Stimulated activated CD4-positive, alpha-beta T cell treated with anti-CD3 and anti-CD28 coated beads, Interleukin-2, amount 100 ng/mL, for 4 hours (primary cell): ENCODE data around the gene NUMA1.

Experiments
- DNase-seq: peaks from one replicate; pipeline ENCODE4 v3.0.0-alpha.2; 2020; ENCODE audit warnings: low read depth

Gene NUMA1

DNA sequence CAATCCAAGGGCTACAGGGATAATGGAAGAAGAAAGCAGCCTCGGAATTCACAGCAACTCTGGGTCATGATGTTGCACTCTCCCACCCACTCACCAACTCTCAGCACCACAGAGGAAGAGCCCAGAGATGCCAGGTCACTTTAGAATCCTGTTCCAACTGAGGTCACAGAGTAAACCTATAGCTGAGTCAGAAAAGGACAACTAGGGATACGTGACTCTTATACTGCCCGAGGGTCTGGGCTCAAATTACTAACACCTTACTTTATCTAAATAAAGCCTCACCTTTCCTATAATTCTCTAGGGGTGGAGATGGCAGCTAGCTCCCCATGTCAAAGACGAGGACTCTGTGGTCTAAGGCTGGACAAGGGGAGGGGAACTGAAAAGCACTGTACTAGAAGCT is 57.0 kb downstream of the NUMA1 start:
- no peak for DNase-seq

DNA sequence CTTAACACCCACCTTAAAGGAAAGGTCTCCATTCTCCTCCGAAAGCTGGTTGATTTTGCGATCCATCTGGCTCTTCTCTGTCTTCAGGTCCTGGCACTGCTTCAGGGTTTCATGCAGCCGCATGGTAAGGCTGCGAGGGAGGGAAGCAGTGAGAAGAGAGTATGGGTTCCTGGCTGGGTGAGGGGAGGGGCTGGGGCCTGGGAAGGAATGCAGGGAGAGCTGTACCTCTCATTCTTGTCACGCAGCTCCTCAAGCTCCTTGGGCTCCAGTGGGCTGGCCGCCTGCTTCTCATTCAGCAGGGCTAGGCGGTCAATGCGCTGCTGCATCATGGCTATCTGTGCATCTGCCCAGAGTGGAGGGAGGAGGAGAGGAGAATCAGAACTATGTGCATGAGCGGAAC is 62.2 kb downstream of the NUMA1 start:
- no peak for DNase-seq

DNA sequence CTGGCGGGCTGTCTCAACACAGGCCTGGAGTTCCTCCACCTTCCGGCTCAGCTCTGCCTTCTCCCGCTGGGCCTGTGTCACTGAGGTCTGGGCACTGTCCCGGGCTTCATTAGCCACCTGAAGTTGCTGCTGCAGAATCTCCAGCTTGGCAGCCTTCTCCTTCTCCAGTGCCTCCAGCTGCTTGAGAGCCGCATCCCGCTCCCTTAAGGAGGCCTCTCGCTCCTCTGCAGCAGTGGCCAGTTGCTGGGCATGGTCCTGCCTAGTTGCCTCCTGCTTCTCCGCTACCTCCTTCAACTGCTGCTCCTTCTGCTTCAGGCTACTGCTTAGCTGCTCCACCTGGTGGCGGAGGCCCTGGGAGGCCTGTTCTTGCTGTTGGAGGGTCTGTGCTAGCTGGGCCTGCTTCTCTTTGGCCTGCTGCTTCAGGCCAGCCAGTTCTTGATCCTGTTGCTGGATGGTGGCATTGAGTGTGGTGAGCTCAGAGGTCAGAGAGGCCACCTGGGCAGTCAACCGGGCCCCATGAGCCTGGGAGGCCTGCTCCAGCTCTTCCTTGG is 64.8 kb downstream of the NUMA1 start:
- no peak for DNase-seq

DNA sequence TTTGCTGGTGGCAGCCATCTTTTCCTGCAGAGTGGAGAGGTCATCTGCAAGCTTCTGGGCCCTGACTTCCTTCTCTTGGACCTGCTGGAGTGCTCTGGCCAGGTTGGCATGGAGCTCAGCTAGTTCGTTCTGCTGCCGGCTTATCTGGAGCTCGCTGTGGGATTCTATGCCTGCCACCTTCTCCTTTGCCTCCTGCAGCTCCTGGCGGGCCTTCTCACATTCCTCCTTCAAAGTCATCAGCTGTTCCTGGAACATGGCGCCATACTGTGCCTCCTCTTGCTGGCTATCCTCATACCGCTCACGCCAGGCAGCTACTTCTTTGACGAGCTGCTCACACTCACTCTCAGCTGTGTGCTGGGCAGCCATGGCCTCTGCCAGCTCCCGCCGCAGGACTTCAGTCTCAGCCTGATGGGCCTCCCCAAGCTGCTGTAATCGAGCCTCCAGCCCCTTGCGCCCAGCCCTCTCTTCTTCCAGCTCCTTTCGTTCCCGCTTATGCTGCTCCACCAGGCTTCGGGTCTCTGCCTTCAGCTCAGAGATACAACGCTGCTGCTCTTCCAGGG is 65.5 kb downstream of the NUMA1 start:
- no peak for DNase-seq

DNA sequence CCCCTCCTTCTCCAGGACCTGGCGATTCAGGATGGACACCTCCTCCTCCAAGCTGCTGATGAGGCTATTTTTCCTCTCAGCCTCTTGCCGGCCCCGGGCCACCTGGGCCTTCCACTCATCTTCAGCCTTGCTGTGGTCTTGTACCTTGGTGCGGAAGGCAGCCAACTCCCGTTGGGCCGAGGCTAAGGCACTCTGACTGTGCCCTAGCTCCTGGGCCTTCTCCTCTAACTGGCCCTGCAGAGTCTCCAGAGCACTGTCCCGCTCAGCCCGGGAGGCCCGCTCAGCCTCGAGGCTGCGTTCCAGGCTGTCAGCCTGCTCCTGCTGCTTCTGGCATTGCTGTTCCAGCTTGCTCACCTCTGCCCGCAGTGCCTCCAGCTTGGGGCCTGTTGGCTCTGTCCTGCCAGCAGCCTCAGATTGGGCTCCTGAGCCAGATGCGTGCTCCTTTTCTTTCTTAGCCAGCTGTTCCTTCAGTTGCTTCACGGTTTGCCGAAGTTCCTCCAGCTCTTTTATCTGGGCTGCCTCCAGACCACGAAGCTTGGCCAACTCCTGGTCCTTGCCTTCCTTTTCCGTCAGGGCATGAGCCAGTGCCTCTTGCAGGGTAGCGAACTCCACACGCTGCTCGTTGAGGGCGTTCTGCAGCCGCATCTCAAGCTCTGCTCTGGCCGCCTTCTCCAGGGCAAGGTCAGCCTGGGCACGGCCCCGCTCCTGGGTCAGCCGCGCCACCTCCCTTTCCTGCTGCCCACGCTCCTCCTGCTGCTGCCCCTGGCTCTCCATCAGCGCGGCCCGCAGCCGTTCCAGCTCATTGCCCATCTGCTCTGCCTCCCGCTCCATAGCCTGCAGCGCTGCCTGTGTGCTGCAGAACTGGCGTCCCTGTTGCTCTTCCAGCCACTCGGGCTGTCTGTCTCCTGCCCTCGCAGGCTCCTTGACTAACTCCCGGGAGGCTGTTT is 66.3 kb downstream of the NUMA1 start:
- no peak for DNase-seq

DNA sequence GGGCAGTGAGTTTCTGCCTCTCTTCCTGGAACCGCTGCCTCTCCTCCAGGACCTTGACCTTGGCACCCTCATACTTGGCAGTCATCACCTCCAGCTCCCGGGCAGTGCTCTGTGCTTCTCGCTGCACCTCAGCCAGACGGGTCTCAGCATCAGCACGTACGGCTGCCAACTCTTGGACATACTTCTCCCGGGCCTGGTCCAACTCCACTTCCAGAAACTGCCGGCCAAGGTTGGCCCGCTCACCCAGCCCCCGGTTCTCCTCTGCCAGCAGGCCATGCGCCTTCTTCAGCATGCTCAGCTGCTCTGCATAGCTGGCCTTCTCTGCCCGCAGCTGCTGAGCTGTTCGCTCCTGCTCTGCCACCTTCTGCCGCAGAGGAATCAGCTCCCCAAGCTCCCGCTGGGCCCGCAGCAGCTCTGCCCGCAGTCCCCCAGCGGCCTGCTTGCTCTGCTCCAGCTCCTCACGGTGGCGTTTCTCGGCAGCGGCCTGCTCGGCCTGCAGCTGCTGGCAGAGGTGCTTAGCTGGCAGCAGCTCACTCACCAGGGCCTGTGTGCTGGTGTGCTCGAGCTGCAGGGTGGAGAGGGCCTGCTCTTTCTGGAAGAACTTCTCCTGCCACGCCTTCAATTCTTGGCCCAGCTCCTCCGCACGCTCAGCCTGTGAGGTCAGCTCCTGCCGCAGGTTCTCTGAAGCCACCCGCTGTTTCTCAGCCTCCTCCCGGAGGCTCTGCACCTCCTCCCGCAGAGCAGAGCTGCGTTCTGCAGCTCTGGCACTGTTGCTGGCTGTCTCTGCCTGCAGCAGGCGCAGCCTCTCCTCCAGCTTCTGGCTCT is 67.2 kb downstream of the NUMA1 start:
- DNase-seq, result no peak

DNA sequence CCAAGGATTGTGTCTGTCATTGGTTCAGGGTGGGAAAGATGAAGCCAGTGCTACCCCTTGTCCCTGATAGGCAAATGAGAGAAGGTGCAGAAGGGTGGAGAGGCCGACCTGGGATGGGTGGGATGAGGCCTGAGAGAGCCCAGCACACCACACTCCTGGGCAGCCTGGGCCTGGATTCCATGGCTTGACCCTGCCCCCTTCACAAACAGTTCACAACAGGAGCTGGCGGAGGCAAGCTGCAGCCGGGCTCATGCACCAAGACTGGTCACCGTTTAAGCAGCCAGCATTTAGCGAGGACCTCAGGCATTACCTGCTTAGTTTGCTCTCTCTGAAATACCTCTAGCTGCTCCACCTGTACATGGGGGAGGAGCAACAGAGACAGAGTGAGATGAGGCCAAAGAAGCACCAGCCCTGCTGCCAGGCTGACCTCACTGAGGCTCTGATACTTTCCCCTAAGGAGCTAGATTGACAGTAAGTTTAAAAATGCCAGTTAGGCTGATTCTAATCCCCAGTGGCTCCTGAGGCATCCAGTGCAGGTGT is 68.2 kb downstream of the NUMA1 start:
- DNase-seq, result no peak

DNA sequence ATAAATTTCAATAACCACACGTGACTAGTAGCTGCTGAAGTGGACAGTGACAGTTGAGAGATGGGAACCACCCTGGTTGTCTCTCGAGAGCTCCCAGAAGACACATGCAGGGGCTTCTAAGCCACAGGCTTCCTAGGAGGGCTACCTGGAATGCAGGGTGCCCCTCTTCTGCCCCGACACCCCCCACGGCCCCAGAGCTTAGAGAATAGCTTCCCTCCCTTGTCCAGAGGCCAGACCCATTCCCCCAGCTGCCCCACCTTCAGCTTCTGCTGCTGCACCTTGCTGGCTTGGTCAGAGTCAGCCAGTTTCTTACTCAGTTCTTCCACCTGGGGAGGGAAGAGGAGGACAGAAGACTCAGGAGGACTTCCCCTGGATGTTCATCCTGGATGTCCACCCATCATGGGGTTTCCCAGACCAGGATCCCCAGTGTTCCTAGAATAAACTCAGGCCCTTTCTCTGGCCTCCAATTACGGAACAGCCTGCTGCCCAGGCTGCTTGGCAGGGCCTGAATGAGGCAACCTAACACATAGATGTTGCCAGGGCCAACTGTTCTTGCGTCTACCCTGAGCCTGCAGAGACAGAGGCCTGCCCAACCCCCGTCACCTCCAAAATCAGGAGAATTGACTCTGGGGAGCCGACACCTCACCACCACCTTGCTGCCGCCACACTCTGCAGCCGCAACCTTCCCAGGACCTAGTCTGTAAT is 69.7 kb downstream of the NUMA1 start:
- DNase-seq, result no peak

DNA sequence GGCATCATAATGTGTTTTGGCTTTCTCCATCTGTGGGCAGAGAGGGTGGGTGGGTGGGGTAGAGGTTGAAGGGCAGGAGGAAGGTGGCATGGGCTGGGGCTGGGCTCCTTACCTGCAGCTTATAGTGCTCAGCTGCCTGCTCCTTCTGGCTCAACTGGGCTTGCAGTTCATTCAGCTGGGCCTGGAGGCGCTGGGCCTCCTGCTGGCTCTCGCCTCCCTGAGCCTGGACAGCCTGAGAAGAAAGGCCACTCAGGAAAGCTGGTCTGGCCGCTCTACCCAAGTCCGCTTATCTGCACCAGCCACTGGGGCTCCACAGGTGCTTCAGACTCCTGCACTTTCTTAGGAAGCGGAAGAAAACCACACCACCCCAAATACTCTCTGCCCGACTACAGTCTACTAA is 71.2 kb downstream of the NUMA1 start:
- no peak for DNase-seq

DNA sequence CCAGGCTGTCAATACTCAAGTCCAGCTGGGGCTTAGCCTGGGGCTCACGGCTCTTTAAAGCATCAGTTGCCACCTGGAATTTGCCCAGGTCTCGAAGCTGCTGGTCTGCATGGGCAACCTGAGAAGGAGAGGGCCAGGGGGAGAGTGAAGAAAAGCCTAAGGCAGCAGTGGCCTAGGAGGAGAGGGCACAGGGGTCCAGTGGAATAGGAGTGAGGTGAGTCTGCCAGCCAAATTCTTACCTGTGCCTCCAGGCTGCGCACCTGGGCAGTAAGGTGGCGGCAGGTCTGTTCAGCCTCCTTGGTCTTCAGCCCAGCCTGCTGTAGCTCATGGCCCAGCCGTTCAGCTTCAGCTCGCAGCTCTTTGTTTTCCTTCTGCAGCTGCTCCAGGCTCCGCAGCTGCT is 71.6 kb downstream of the NUMA1 start:
- DNase-seq, result no peak

DNA sequence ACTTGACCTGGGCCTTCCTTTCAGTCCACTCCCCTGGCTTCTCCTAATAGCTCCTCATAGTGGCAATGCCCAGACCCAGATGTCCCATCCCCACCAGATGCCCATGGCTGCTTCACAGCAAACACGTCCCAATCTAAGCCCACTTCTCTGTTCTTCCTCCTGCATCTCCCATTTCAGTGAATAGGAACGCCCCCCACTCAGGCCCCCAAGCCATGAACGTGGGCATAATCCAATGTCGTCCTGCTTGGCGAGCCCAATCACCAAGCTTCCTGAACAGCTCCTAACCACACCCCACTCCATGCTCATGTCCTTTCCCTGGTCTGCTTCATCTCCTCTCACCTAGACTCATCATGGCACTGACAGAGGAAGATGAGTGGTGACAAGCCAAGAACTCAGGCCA is 72.8 kb downstream of the NUMA1 start:
- no peak for DNase-seq

DNA sequence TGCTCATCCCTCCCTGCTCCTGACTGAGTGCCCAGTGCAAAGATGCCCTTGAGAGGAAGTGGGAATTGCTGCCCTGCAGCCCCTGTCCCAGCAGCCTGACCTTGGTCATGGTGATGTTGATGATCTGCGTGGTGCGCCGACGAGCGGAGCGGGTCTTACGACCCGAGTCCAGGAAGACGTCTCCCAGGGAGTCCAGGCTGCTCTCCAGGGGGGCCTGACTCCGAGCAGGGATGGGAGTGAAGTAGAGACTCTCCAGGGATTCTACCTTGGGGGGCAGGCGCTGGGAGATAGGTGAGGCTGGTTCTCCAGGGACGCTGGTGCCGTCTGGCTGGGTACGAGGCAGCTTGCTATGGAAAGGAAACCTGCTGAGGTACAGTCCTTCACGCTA is 73.3 kb downstream of the NUMA1 start:
- DNase-seq, result no peak

DNA sequence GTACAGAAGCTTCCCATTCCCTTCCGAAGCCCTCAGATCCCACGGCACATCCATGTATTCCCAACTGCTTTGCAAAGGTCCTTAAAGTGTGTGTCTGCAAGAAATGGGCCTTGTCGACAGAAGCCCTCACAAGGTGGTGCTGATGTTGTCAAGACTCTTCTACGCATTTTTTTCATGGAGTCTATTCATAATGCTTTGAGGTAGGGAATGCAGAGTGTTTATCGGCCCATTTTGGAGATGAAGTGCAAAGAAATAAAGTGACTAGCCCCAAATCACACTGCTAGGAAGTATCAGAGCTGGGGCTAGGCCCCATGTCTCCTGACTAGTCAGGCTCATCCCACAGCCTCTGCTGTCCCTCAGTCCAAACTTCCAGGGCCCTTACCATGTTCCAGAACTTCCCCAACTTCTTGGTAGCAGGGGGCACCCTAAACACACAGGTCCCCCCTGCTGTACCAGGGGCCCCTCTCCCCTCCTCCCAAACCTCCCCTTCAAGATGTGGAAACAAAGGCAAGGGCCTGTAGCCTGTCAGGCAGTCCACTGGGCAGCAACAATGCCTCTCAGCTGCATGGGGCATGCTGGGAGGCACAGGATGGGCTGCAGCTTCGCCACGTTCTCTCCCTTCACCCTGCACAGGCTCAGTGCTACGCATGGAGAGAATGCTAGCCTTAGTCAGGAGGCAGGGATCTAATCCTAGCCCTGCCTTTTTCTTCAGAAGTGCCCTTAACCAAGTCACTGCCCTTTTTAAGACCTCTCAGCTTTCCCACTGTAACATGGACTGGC is 73.8 kb downstream of the NUMA1 start:
- DNase-seq, result no peak

DNA sequence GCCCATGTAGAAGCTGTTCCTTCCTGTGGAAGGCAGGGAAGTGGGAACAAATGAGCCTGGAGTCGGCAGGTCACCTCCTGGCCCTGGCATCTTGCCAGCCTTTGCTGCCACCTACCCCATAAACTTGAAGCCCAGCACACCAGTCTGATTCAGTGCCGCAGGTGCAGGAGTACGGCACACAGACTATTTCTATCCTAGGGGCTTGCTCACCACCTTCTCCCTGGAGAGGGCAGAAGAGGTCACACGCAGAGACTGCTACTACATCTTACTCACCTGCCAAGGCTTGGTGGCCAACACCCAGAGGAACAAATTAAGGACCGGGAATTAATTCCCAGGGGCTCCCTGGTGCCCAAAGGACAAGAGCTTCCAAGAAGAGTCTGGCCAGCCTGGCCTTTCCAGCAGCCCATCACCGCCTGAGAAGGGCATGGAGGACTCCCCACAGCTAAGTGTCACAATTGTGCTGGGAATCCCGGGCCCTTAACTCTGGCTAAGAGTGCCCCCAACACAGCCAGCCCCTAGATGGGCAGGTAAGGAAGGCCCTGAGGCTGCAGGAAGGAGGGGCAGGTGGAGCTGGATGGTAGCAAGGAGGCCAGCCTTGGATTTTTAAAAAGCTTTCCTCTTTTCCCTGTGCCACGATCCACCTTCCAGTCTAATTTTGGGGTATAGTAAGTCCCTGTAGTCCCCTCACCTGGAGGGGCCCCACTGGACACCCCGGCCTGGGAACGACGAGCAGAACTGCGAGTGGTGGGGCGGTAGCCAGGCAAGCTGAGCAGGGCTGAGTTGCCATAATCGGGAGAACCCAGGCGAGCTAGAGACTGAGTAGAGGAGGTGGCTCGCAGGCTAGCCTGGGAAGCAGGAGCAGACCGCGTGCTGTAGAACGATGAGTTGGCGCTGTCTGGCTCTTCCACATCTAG is 74.7 kb downstream of the NUMA1 start:
- no peak for DNase-seq

DNA sequence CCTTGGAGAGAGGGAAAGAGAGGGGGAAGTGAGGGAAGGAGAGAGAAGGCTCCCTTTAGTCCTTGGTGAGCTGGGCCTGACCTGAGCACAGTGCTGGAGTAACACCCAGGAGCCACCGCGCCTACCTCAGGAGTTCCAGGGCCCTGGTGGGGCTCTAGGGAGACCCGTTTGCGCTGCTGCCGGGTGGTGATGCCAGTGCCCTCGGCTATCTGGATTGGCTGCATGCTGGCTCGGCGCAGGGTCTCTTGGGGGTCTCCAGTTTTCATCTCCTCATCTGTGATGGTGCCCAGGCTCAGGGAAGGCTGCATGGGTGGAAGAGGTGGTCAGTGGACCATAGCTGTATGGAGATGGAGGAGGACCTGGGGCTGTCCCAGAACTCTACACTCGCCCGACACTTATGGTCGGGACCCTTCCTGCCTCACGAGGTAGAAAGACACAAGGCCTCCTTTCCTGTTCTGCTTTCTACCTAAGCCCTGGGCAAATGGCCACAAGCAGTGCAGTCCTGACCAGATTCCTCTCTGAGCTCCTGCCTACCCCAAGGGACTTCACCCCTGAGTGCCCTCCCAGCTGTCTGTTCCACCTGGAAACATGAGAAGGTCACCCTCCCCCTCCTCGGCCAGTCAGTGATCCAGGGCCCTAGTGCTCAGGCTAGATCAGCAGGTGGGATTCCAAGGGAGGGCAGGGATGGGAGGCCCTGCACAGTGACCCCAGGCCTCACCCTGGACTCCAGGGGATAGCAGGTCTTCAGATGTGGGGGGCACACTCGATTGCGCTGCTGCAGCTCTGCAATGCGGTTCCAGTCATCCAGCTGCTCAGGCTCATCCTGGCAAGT is 75.6 kb downstream of the NUMA1 start:
- no peak for DNase-seq

DNA sequence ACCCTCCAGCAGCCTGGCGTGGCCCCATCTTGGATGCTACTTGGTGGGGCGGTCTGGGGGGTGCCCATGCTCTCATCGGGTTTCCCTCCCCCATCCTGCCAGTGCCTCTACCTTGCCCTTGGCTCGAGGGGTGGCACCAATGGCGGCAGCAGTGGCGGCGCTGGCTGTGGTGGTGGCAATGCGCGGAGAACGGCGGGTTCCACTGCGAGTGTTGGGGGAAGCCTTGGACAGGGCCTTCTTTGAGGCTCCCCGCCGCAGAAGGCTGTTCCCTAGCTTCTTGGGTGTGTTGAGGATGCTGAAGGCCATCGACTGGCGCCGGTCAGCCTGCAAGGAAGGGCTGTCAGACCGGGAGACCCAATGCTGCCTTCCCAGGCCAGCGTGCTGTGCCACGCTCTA is 76.6 kb downstream of the NUMA1 start:
- no peak for DNase-seq

DNA sequence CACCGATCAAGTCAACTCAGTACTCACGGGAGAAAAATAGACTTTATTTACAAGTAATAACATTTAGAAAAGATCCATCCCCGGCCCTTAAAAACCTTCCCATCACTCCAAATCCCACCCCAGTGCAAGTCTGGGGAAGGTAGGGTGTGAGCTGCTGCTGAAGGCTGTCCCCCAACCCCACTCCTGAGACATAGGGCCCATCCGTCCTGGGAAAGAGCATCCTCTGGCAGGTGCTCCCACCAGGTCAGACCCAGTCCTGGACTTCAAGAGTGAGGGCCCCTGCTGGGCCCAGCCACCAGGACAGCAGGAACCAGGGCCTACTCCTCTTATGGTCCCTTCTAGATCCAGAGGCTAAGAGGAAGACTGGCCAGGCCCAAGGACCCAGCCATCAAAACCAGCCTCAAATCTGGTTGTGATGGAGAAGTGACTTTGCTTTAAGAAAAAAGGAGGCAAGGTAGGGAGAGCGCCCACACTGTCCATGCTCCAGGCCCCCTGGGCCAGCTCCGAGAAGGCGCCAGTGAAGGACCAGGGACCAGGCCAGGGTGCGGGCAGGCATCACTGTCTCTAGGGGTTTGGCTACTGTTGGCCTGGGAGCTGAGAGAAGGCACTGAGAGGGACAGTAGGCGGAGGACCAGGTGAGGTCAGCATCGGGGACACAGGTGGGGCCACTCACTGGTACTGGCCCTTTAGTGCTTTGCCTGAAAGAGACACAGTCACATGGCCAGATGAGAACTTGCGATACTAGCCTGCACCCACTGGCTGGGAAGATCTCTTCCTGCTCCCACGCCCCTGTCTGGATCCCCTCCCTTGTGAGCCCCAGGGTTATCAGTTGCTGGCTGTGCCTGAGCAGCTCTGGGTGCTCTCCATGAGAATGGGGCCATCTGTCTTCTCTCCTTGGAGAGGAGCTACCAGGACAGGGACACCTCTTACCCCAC is 77.2 kb downstream of the NUMA1 start:
- no peak for DNase-seq
